H9 (cell line): ENCODE measurements around the gene THBS3. TPM values are rescaled to one million over a fixed set of nuclear protein-coding genes. Genes with fewer than 3 reads are reported as not detected.

Experiments
- DNase-seq: peaks from one replicate; pipeline ENCODE4 v3.0.0-alpha.2; 2017
- H2AFZ ChIP-seq: one replicate; pipeline ENCODE4 v1.6.1; 2013; ENCODE audit warnings: mild to moderate bottlenecking, low read length, control low read depth, moderate library complexity
- H2AK5ac ChIP-seq: 2 replicates; pipeline ENCODE4 v1.6.1; 2013; ENCODE audit warnings: low read length, control low read depth, mixed read lengths; ENCODE audit not compliant: insufficient read length
- H2BK120ac ChIP-seq: one replicate; pipeline ENCODE4 v1.6.1; 2013; ENCODE audit warnings: low read depth, mild to moderate bottlenecking, low read length, control low read depth, inconsistent platforms; ENCODE audit not compliant: poor library complexity, severe bottlenecking
- H2BK12ac ChIP-seq: 2 replicates; pipeline ENCODE4 v1.6.1; 2013; ENCODE audit warnings: low read length, control low read depth, mixed read lengths, low read depth; ENCODE audit not compliant: insufficient read length
- H2BK15ac ChIP-seq: 2 replicates; pipeline ENCODE4 v1.6.1; 2013; ENCODE audit warnings: low read depth, low read length, control low read depth
- H2BK20ac ChIP-seq: one replicate; pipeline ENCODE4 v1.6.1; 2013; ENCODE audit warnings: low read depth, mild to moderate bottlenecking, low read length, control low read depth, inconsistent platforms; ENCODE audit not compliant: poor library complexity, severe bottlenecking
- H2BK5ac ChIP-seq: 2 replicates; pipeline ENCODE4 v1.6.1; 2013; ENCODE audit warnings: low read length, control low read depth, mixed read lengths; ENCODE audit not compliant: insufficient read length
- H3K14ac ChIP-seq: 2 replicates; pipeline ENCODE4 v1.6.1; 2013; ENCODE audit warnings: low read length, control low read depth; ENCODE audit not compliant: insufficient read depth
- H3K18ac ChIP-seq: 2 replicates; pipeline ENCODE4 v1.6.1; 2013; ENCODE audit warnings: low read depth, mild to moderate bottlenecking, mixed read lengths, low read length, control low read depth; ENCODE audit not compliant: insufficient read length
- H3K23ac ChIP-seq: 2 replicates; pipeline ENCODE4 v1.6.1; 2013; ENCODE audit warnings: low read length, control low read depth, mixed read lengths, low read depth; ENCODE audit not compliant: insufficient read length
- H3K23me2 ChIP-seq: 2 replicates; pipeline ENCODE4 v1.6.1; 2013; ENCODE audit warnings: low read depth, mild to moderate bottlenecking, mixed read lengths, low read length, control low read depth; ENCODE audit not compliant: insufficient read length, poor library complexity, severe bottlenecking
- H3K27ac ChIP-seq: 2 replicates; pipeline ENCODE4 v1.5.1; 2013; ENCODE audit warnings: low read length, control low read depth, mixed read lengths, low read depth; ENCODE audit not compliant: insufficient read length
- H3K27me3 ChIP-seq: 2 replicates; pipeline ENCODE4 v1.6.1; 2013; ENCODE audit warnings: low read length, control low read depth, inconsistent platforms; ENCODE audit not compliant: insufficient read depth
- H3K4ac ChIP-seq: 2 replicates; pipeline ENCODE4 v1.6.1; 2013; ENCODE audit warnings: low read depth, mild to moderate bottlenecking, control low read depth, inconsistent platforms, low read length, moderate library complexity
- H3K4me1 ChIP-seq: 2 replicates; pipeline ENCODE4 v1.6.1; 2013; ENCODE audit warnings: low read length, control low read depth, inconsistent platforms; ENCODE audit not compliant: insufficient read depth
- H3K4me2 ChIP-seq: 2 replicates; pipeline ENCODE4 v1.6.1; 2013; ENCODE audit warnings: low read length, control low read depth, mixed read lengths; ENCODE audit not compliant: insufficient read length, insufficient read depth
- H3K56ac ChIP-seq: 2 replicates; pipeline ENCODE4 v1.6.1; 2013; ENCODE audit warnings: low read depth, mild to moderate bottlenecking, mixed read lengths, low read length, control low read depth; ENCODE audit not compliant: insufficient read length
- H3K79me1 ChIP-seq: 2 replicates; pipeline ENCODE4 v1.6.1; 2013; ENCODE audit warnings: low read depth, mild to moderate bottlenecking, moderate library complexity, low read length, control low read depth, inconsistent platforms; ENCODE audit not compliant: insufficient read depth, poor library complexity, severe bottlenecking
- H3K79me2 ChIP-seq: 2 replicates; pipeline ENCODE4 v1.6.1; 2013; ENCODE audit warnings: low read length, control low read depth, inconsistent platforms; ENCODE audit not compliant: insufficient read depth
- H3K9ac ChIP-seq: 2 replicates; pipeline ENCODE4 v1.6.1; 2013; ENCODE audit warnings: low read length, control low read depth, mixed read lengths; ENCODE audit not compliant: insufficient read length; ENCODE audit errors: extremely low read depth
- H3K9me3 ChIP-seq: one replicate; pipeline ENCODE4 v1.6.1; 2013; ENCODE audit warnings: low read depth, low read length, inconsistent platforms; ENCODE audit not compliant: control insufficient read depth
- H3T11ph ChIP-seq: one replicate; pipeline ENCODE4 v1.6.1; 2013; ENCODE audit warnings: mild to moderate bottlenecking, low read length, control low read depth, inconsistent platforms
- H4K20me1 ChIP-seq: one replicate; pipeline ENCODE4 v1.6.1; 2013; ENCODE audit not compliant: control insufficient read depth, insufficient read length, insufficient read depth
- H4K5ac ChIP-seq: 2 replicates; pipeline ENCODE4 v1.6.1; 2013; ENCODE audit warnings: low read depth, mild to moderate bottlenecking, mixed read lengths, low read length, control low read depth; ENCODE audit not compliant: insufficient read length
- H4K8ac ChIP-seq: replicated peaks from 2 replicates; pipeline ENCODE4 v1.6.1; 2013; ENCODE audit warnings: low read length, control low read depth, mixed read lengths, low read depth; ENCODE audit not compliant: insufficient read length
- H4K91ac ChIP-seq: 2 replicates; pipeline ENCODE4 v1.6.1; 2013; ENCODE audit warnings: low read depth, mild to moderate bottlenecking, moderate library complexity, mixed read lengths, low read length, control low read depth; ENCODE audit not compliant: insufficient read length
- H3K27ac Mint-ChIP-seq, 3 experiments: 2 replicates in 2 of 3; 3 replicates in 1 of 3; pipeline ENCODE4 v1.8.0; 2020 to 2021; ENCODE audit warnings: mixed read lengths in 3 of 3, mild to moderate bottlenecking in 1 of 3, moderate library complexity in 1 of 3
- H3K27me3 Mint-ChIP-seq: 2 replicates; pipeline ENCODE4 v1.8.0; 2021; ENCODE audit warnings: low read depth, mild to moderate bottlenecking, moderate library complexity, mixed read lengths
- H3K36me3 Mint-ChIP-seq, 3 experiments: 2 replicates in 2 of 3; 3 replicates in 1 of 3; pipeline ENCODE4 v1.8.0; 2020 to 2021; ENCODE audit warnings: low read depth in 3 of 3, mixed read lengths in 3 of 3; ENCODE audit not compliant: insufficient read depth in 1 of 3
- H3K4me1 Mint-ChIP-seq, 2 experiments: 2 replicates each; pipeline ENCODE4 v1.8.0; 2020; ENCODE audit warnings: mixed read lengths in 2 of 2
- H3K4me3 Mint-ChIP-seq, 2 experiments: 2 replicates in 1 of 2; 3 replicates in 1 of 2; pipeline ENCODE4 v1.8.0; 2020 to 2021; ENCODE audit warnings: mild to moderate bottlenecking in 2 of 2, mixed read lengths in 2 of 2, moderate library complexity in 1 of 2
- H3K9me3 Mint-ChIP-seq, 2 experiments: 2 replicates in 1 of 2; 3 replicates in 1 of 2; pipeline ENCODE4 v1.8.0; 2020; ENCODE audit warnings: mild to moderate bottlenecking in 2 of 2, mixed read lengths in 2 of 2, moderate library complexity in 1 of 2
- CTCF ChIP-seq: fragments of 200-600 bp; sonication (generic); conservative IDR thresholded peaks from 3 replicates; pipeline ENCODE4 v1.8.0; 2021; ENCODE audit warnings: antibody characterized with exemption, mild to moderate bottlenecking
- WGBS: extraction: QIAGEN DNeasy Blood & Tissue Kit; methylation state at CpG from one replicate; pipeline ENCODE4 v1.1.7; 2013; ENCODE audit warnings: missing lambda C conversion rate, low lambda C conversion rate, mixed read lengths; ENCODE audit not compliant: insufficient read length; ENCODE audit errors: extremely low coverage; 5-methylcytosine and 5-hydroxymethylcytosine counted together
- total RNA-seq: library from RNA; stranded (reverse); gene quantifications from 2 replicates; pipeline ENCODE4 v1.2.1, GENCODE V29; 2021

The THBS3 gene
- total RNA-seq, 1 experiment from 2014 or later, result 5.9 TPM

GRCh38 chr1:155193275-155193990 lies 14.3 kb downstream of the THBS3 start:
- Histone ChIP-seq H3K9ac (peak overlapping the region; percentile 30), H3K4ac (peak overlapping the region; percentile 1; the same call in 1 of the 2 replicates), H2BK12ac (no peak overlapping the region), H3K18ac (peak overlapping the region; percentile 86), H3K23me2 (peaks cover 28% of the 10 kb centered on the region), H3K27me3 (no peaks in the 10 kb centered on the region), H4K20me1 (peaks cover 3% of the 10 kb centered on the region), H3K56ac (no peak overlapping the region), H2AFZ (no peak overlapping the region), H2BK20ac (no peak overlapping the region), H2BK120ac (no peak overlapping the region), H3K4me2 (peak overlapping the region; percentile 56), H3K79me2 (peaks cover 13% of the 10 kb centered on the region; the same call in 1 of the 2 replicates), H3K14ac (peak overlapping the region; percentile 90; the same call in 1 of the 2 replicates), H3K4me1 (peaks cover 10% of the 10 kb centered on the region), H3K79me1 (no peaks in the 10 kb centered on the region), H2AK5ac (no peak overlapping the region), H2BK15ac (no peak overlapping the region), H3T11ph (no peak overlapping the region), H4K8ac (no peak overlapping the region), H3K9me3 (no peaks in the 10 kb centered on the region), H4K91ac (peak overlapping the region; percentile 2), H3K27ac (no peak overlapping the region), H3K23ac (no peak overlapping the region), H2BK5ac (no peak overlapping the region), H4K5ac (no peak overlapping the region)
- H3K4me1 Mint-ChIP-seq, result peaks cover 32 to 39% of the 10 kb centered on the region in 2 experiments
- TF ChIP-seq CTCF, result peak; percentile 98
- H3K27me3 Mint-ChIP-seq, result peaks cover 3% of the 10 kb centered on the region
- no CpG with 5 or more reads among the region's 38 CpGs for WGBS
- peaks cover 29 to 31% (median 30%) of the 10 kb centered on the region in 3 experiments for H3K36me3 Mint-ChIP-seq
- H3K4me3 Mint-ChIP-seq, result peak overlapping the region; percentile 95 to 99
- DNase-seq, result peak; percentile 95
- peaks cover 3 to 4% of the 10 kb centered on the region in 2 experiments; a peak in 4 of 5 replicates for H3K9me3 Mint-ChIP-seq
- peak overlapping the region; percentile 95 to 99 (median 99) for H3K27ac Mint-ChIP-seq
